HFFc6 (cell line): ENCODE data around the gene ARIH2. TPM values are rescaled to one million over a fixed set of nuclear protein-coding genes. Genes with fewer than 3 reads are reported as not detected.

ENCODE experiments used
- DNase-seq: peaks from one replicate; pipeline ENCODE4 v3.0.0-alpha.2; 2018
- H3K27ac Mint-ChIP-seq: 2 replicates; pipeline ENCODE4 v1.8.0; 2020; ENCODE audit warnings: mild to moderate bottlenecking, mixed read lengths
- H3K27me3 Mint-ChIP-seq: 2 replicates; pipeline ENCODE4 v1.8.0; 2021; ENCODE audit warnings: mild to moderate bottlenecking, moderate library complexity, mixed read lengths; ENCODE audit not compliant: insufficient read depth
- H3K36me3 Mint-ChIP-seq: 2 replicates; pipeline ENCODE4 v1.8.0; 2021; ENCODE audit warnings: low read depth, mixed read lengths
- H3K4me1 Mint-ChIP-seq: 2 replicates; pipeline ENCODE4 v1.8.0; 2020; ENCODE audit warnings: low read depth, mixed read lengths
- H3K4me3 Mint-ChIP-seq: 2 replicates; pipeline ENCODE4 v1.8.0; 2020; ENCODE audit warnings: mild to moderate bottlenecking, moderate library complexity, mixed read lengths
- H3K9me3 Mint-ChIP-seq: 2 replicates; pipeline ENCODE4 v1.8.0; 2020; ENCODE audit warnings: mild to moderate bottlenecking, mixed read lengths
- CTCF ChIP-seq: fragments of 200-600 bp; sonication (generic); IDR thresholded peaks from 2 replicates; pipeline ENCODE4 v1.5.0; 2021; ENCODE audit warnings: antibody characterized with exemption, mild to moderate bottlenecking
- long read RNA-seq: library from polyadenylated mRNA; unstranded; transcript quantifications from one replicate; pipeline ENCODE4 v2.0.0, GENCODE V29; 2019
- total RNA-seq, 6 experiments: library from RNA; stranded (reverse); fragmentation: NEBNext Ultra II Directional; extraction: Animal tissue kit (Norgen Biotek cat#: 25700); gene quantifications; 2 replicates in 1 of 6; 3 replicates in 5 of 6; pipeline ENCODE4 v1.2.3, GENCODE V29; 2021

The ARIH2 gene
- total RNA-seq = 10 to 100 TPM; 60.0 to 71.6 (median 68.3) TPM
- long read RNA-seq, full-length matches to known transcripts = 35 of 77 reads
- long read RNA-seq, partial matches to known transcripts = 12 of 77 reads
- long read RNA-seq, other reads (novel, unspliced or antisense) = 30 of 77 reads

DNA sequence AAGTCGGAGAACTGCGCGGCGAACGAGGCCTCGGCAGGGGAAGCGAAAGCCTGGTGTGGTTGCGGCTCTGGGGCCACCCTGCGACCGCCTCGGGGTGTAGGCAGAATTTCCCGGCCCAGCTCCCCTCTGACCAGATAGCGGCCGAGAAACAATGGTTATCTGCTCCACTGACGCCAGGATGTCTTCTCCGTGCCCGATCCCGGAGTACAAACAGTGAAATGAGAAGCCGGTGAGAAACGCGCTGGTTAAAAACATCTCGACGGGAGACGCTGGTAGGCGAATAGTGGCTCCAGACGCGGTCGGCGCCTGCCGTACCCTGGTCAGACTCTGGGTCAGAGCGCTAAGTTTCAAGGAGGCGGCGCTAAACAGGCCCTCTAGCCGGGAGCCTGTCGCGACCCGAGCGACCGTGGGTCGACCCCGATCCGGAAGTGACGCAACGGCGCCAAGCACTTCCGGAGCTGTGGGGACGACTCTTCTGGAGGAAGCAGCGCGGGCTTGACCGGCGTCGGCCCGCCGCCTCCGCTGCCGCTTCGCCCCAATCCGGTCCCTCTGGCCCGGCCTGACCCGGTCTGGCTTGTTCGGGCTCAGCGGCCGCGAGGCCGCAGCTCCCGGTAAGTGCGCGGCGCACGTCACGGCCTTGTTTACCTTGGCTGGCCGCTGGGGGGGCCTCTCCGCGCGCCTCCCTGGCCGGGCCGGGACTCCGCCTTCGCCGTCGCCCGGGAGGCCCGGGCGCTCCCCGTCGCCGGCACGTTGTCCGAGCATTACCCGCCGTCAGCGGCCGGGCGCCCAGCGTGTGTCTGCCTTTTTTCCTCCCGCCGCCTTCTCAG lies at the start of gene ARIH2:
Gene ARIH2, plus strand, starts transcription at position 455 of the 827 bp plus-strand sequence. CDS start 8,717 bp downstream, outside the sequence.
- TF ChIP-seq CTCF = peak; percentile 55
- Mint-ChIP-seq H3K9me3 (no peaks in the 10 kb centered on the region), H3K36me3 (peaks cover 5% of the 10 kb centered on the region), H3K4me3 (peak within 1 kb of the TSS; percentile 98), H3K4me1 (peaks cover 14% of the 10 kb centered on the region), H3K27me3 (peaks cover 3% of the 10 kb centered on the region), H3K27ac (peak within 1 kb of the TSS; percentile 99)
- DNase-seq = peak; percentile 88

GRCh38 chr3:48877671-48878070 lies 41.0 kb upstream of the ARIH2 start:
- no peaks in the 10 kb centered on the region for H3K9me3 Mint-ChIP-seq
- DNase-seq = no peak
- H3K27me3 Mint-ChIP-seq = no peaks in the 10 kb centered on the region
- H3K36me3 Mint-ChIP-seq = peaks cover 10% of the 10 kb centered on the region
- no peak for TF ChIP-seq CTCF
- no peak overlapping the region for H3K4me3 Mint-ChIP-seq
- peak overlapping the region; percentile 46; the same call in 1 of the 2 replicates for H3K27ac Mint-ChIP-seq
- H3K4me1 Mint-ChIP-seq = peaks cover 6% of the 10 kb centered on the region

- H3K9me3 Mint-ChIP-seq = no peaks in the 10 kb centered on the region
- H3K27me3 Mint-ChIP-seq = no peaks in the 10 kb centered on the region
- no peak overlapping the region for H3K27ac Mint-ChIP-seq
- no peak for DNase-seq
- H3K36me3 Mint-ChIP-seq = peaks cover 10% of the 10 kb centered on the region
- no peak overlapping the region for H3K4me3 Mint-ChIP-seq
- peaks cover 6% of the 10 kb centered on the region for H3K4me1 Mint-ChIP-seq
- TF ChIP-seq CTCF = no peak
Measured at GRCh38 chr3:48879307-48879993, 39.2 kb upstream of the ARIH2 start.

GRCh38 chr3:48879994-48880377 lies 38.7 kb upstream of the ARIH2 start:
- Mint-ChIP-seq H3K36me3 (peaks cover 10% of the 10 kb centered on the region), H3K4me1 (peaks cover 6% of the 10 kb centered on the region), H3K27me3 (no peaks in the 10 kb centered on the region), H3K9me3 (no peaks in the 10 kb centered on the region), H3K27ac (no peak overlapping the region), H3K4me3 (no peak overlapping the region)
- TF ChIP-seq CTCF = no peak
- DNase-seq = no peak

DNA sequence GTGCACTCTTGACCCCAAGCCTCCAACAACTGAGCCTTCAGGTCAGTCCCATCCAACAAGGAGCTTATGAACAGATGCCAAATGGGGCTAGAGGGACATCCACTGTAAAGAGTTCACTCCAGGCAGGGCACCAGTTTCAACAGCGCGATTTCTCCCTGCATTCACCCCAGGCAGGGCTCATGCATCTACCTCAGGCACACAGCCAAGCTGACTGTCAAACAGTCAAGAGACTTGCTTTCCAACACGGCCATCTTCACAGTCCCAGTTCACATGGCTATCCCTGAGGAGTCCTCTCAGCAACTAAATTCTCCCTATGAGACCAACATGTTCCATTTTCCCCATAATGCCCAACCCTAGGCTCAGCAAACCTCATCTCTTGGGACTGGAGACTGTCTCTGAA lies 37.6 kb upstream of the ARIH2 start:
- TF ChIP-seq CTCF = no peak
- H3K36me3 Mint-ChIP-seq = peaks cover 10% of the 10 kb centered on the region
- peaks cover 11% of the 10 kb centered on the region for H3K4me1 Mint-ChIP-seq
- no peaks in the 10 kb centered on the region for H3K27me3 Mint-ChIP-seq
- H3K4me3 Mint-ChIP-seq = no peak overlapping the region
- no peak overlapping the region for H3K27ac Mint-ChIP-seq
- no peaks in the 10 kb centered on the region for H3K9me3 Mint-ChIP-seq
- DNase-seq = no peak
